HepG2 (cell line): ENCODE measurements around the gene SLC39A8. TPM values are rescaled to one million over a fixed set of nuclear protein-coding genes. Genes with fewer than 3 reads are reported as not detected.

ENCODE experiments used
- ATAC-seq: fragments of 200-7000 bp; cut with Tn5 transposase; 3 replicates; pipeline ENCODE4 v1.9.1; 2020; ENCODE audit warnings: mild to moderate bottlenecking, moderate library complexity
- BruUV-seq: library from RNA; stranded (reverse); fragments of 400-500 nt; replicated peaks from 2 replicates; lab custom pipeline; 2021; lab: Mats Ljungman, UMichigan
- CTCF ChIA-PET: fragments of 300-600 bp; formaldehyde crosslinking; extraction: SDS; loops from one replicate; lab custom pipeline; 2021; ENCODE audit warnings: low total read pairs, inconsistent platforms, low intra/inter-chr PET ratio; lab: Yijun Ruan, JAX
- POLR2A ChIA-PET: fragments of 350-600 bp; sonication (Branson Sonifier 250); formaldehyde crosslinking; loops from one replicate; lab custom pipeline; 2020; ENCODE audit warnings: antibody characterized with exemption, inconsistent platforms; lab: Yijun Ruan, JAX
- DNase-seq: peaks from one replicate; pipeline ENCODE4 v3.0.0-alpha.2; 2015; ENCODE audit warnings: low spot score
- FAIRE-seq: peaks from 3 replicates; lab custom pipeline; 2011; peaks lifted over from hg19 to GRCh38; lab: Jason Lieb, UNC
- H2AFZ ChIP-seq: one replicate; pipeline ENCODE4 v1.6.1; 2011; ENCODE audit warnings: low read length, inconsistent platforms
- H3K27ac ChIP-seq: fragments of 300-600 bp; 3 replicates; pipeline ENCODE4 v1.8.0; 2011; ENCODE audit warnings: mixed run types, mild to moderate bottlenecking, mixed read lengths, low read length, inconsistent platforms; ENCODE audit not compliant: insufficient read depth; ENCODE audit errors: extremely low read length
- H3K27me3 ChIP-seq, 2 experiments: fragments of 200-600 bp in 1 of 2; 2 replicates in 1 of 2; 3 replicates in 1 of 2; pipeline versions ENCODE4 v1.6.0 to v1.8.0; 2011; ENCODE audit warnings: low read length in 2 of 2, mild to moderate bottlenecking in 2 of 2, moderate library complexity in 2 of 2, inconsistent platforms in 1 of 2; ENCODE audit not compliant: insufficient read depth in 2 of 2, control insufficient read depth in 1 of 2
- H3K36me3 ChIP-seq, 2 experiments: fragments of 200-600 bp in 1 of 2; replicated peaks in 1 of 2; 2 replicates in 1 of 2; 3 replicates in 1 of 2; pipeline versions ENCODE4 v1.5.1 to v1.8.0; 2011; ENCODE audit warnings: low read length in 2 of 2, inconsistent platforms in 1 of 2; ENCODE audit not compliant: insufficient read depth in 2 of 2, control insufficient read depth in 1 of 2
- H3K4me1 ChIP-seq: 2 replicates; pipeline ENCODE4 v1.5.1; 2012; ENCODE audit warnings: low read length, inconsistent platforms; ENCODE audit not compliant: insufficient read depth
- H3K4me2 ChIP-seq: 2 replicates; pipeline ENCODE4 v1.6.0; 2011; ENCODE audit warnings: low read depth, low read length, inconsistent platforms
- H3K4me3 ChIP-seq, 3 experiments: fragments of 200-600 bp in 1 of 3; sonication (generic), shearing (Covaris generic) in 1 of 3; replicated peaks in 1 of 3; 2 replicates each; pipeline ENCODE4 v1.5.1; 2011 to 2016; ENCODE audit warnings: low read length in 3 of 3, inconsistent platforms in 2 of 3, low read depth in 2 of 3, mild to moderate bottlenecking in 2 of 3, control low read depth in 1 of 3, mixed read lengths in 1 of 3; ENCODE audit not compliant: insufficient read depth in 1 of 3
- H3K79me2 ChIP-seq: one replicate; pipeline ENCODE4 v1.6.1; 2011; ENCODE audit warnings: low read length, inconsistent platforms; ENCODE audit not compliant: insufficient read depth
- H3K9ac ChIP-seq: 2 replicates; pipeline ENCODE4 v1.6.0; 2011; ENCODE audit warnings: mild to moderate bottlenecking, low read depth, low read length, inconsistent platforms; ENCODE audit not compliant: insufficient read depth
- H3K9me3 ChIP-seq: 2 replicates; pipeline ENCODE4 v1.5.1; 2012; ENCODE audit warnings: mild to moderate bottlenecking, low read length
- H4K20me1 ChIP-seq: 2 replicates; pipeline ENCODE4 v1.6.0; 2011; ENCODE audit warnings: inconsistent platforms, mild to moderate bottlenecking, low read length, moderate library complexity; ENCODE audit not compliant: insufficient read depth
- SAP130 ChIP-seq: IDR thresholded peaks from 2 replicates; pipeline ENCODE4 v1.6.1; 2016; ENCODE audit warnings: low read depth
- ZNF850 ChIP-seq: sonication (generic); formaldehyde crosslinking; conservative IDR thresholded peaks from 2 replicates; pipeline ENCODE4 v1.9.0; 2021; ENCODE audit warnings: mild to moderate bottlenecking, missing genetic modification reagents
- WGBS: methylation state at CpG from one replicate; pipeline ENCODE4 v1.1.6; 2017; ENCODE audit warnings: low lambda C conversion rate; 5-methylcytosine and 5-hydroxymethylcytosine counted together
- in situ Hi-C: cut with HindIII; loops from 2 replicates; pipeline ENCODE4 v1.10.0; 2017; ENCODE audit warnings: low pct_unique_long_range_greater_than_20kb; ENCODE audit not compliant: extremely low pct_ligation_motif_present
- intact Hi-C: fragments of 100-400 bp; cut with micrococcal nuclease; formaldehyde crosslinking; loops from one replicate; pipeline ENCODE4 v1.10.0; 2022; ENCODE audit not compliant: unreplicated experiment
- polyA plus RNA-seq, 8 experiments: library from polyadenylated mRNA; depleted of rRNA in 3 of 8; stranded (reverse) in 7 of 8; unstranded in 1 of 8; fragments of >200 nt; fragmentation: Illumina TruSeq in 4 of 8; extraction: Trizol in 4 of 8; gene quantifications; 2 replicates each; pipeline versions ENCODE4 v1.2.1 to v1.2.3, GENCODE V29; 2011 to 2016; ENCODE audit warnings: low read depth in 4 of 8, missing spikeins in 1 of 8, mixed read lengths in 1 of 8; ENCODE audit not compliant: insufficient read depth in 1 of 8
- total RNA-seq, 5 experiments: library from RNA; depleted of rRNA; stranded (reverse); fragments of >200 nt; fragmentation: Illumina TruSeq; extraction: Trizol; gene quantifications; 2 replicates each; pipeline ENCODE4 v1.2.3, GENCODE V29; 2016; ENCODE audit warnings: low read depth in 1 of 5
- TF ChIP-seq, protein P1 (sequence below): sonication (generic); formaldehyde crosslinking; IDR thresholded peaks from 2 replicates; pipeline ENCODE4 v1.5.1; 2020; ENCODE audit warnings: mild to moderate bottlenecking, missing genetic modification reagents
- TF ChIP-seq, protein P2 (sequence below): sonication (generic); formaldehyde crosslinking; IDR thresholded peaks from 2 replicates; pipeline ENCODE4 v1.5.0; 2020; ENCODE audit warnings: missing genetic modification reagents

The SLC39A8 gene
- total and polyA plus RNA-seq, 2 of the 13 experiments (the other 11 are each of a cell fraction or from before 2014, with no cell fraction given), result 0.22 to 0.38 TPM

- in situ Hi-C loops, result no loop called here
These were observed 6.9 kb downstream of the SLC39A8 start for GRCh38 chr4:102338405-102338804.

GRCh38 chr4:102335616-102336015 is 9.7 kb downstream of the SLC39A8 start:
- no peaks in the 10 kb centered on the region for H3K9me3 ChIP-seq
- H3K36me3 ChIP-seq, result no peaks in the 10 kb centered on the region
- no peak for ATAC-seq
- TF ChIP-seq, protein P1, sequence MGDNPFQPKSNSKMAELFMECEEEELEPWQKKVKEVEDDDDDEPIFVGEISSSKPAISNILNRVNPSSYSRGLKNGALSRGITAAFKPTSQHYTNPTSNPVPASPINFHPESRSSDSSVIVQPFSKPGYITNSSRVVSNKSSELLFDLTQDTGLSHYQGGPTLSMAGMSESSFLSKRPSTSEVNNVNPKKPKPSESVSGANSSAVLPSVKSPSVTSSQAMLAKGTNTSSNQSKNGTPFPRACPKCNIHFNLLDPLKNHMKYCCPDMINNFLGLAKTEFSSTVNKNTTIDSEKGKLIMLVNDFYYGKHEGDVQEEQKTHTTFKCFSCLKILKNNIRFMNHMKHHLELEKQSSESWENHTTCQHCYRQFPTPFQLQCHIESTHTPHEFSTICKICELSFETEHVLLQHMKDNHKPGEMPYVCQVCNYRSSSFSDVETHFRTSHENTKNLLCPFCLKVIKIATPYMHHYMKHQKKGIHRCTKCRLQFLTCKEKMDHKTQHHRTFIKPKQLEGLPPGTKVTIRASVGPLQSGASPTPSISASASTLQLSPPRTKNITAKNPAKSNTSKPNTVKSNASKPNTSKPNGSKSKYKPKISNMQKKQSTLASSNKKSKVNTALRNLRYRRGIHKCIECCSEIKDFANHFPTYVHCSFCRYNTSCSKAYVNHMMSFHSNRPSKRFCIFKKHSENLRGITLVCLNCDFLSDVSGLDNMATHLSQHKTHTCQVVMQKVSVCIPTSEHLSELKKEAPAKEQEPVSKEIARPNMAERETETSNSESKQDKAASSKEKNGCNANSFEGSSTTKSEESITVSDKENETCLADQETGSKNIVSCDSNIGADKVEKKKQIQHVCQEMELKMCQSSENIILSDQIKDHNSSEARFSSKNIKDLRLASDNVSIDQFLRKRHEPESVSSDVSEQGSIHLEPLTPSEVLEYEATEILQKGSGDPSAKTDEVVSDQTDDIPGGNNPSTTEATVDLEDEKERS, result no peak
- TF ChIP-seq, protein P2, sequence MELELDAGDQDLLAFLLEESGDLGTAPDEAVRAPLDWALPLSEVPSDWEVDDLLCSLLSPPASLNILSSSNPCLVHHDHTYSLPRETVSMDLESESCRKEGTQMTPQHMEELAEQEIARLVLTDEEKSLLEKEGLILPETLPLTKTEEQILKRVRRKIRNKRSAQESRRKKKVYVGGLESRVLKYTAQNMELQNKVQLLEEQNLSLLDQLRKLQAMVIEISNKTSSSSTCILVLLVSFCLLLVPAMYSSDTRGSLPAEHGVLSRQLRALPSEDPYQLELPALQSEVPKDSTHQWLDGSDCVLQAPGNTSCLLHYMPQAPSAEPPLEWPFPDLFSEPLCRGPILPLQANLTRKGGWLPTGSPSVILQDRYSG (CRISPR knock-in tag), result no peak
- intact Hi-C loops, result no loop called here
- no peaks in the 10 kb centered on the region for H3K4me1 ChIP-seq
- no peak overlapping the region for H3K27ac ChIP-seq
- H4K20me1 ChIP-seq, result no peaks in the 10 kb centered on the region
- ChIA-PET POLR2A (no interaction called here), CTCF (no interaction called here)
- no TSS peak for BruUV-seq
- no peak for DNase-seq
- WGBS, result 11% methylated on average over 2 of the region's 2 CpGs
- no peaks in the 10 kb centered on the region for H3K27me3 ChIP-seq
- H3K4me2 ChIP-seq, result no peak overlapping the region
- FAIRE-seq, result no peak
- H2AFZ ChIP-seq, result no peak overlapping the region
- in situ Hi-C loops, result no loop called here
- no peak overlapping the region for H3K9ac ChIP-seq
- no peaks in the 10 kb centered on the region for H3K79me2 ChIP-seq
- H3K4me3 ChIP-seq, result no peak overlapping the region

More at GRCh38 chr4:102338405-102338804, 6.9 kb downstream of the SLC39A8 start:
- Histone ChIP-seq H4K20me1 (no peaks in the 10 kb centered on the region), H3K4me2 (no peak overlapping the region), H3K79me2 (no peaks in the 10 kb centered on the region), H3K9me3 (no peaks in the 10 kb centered on the region), H3K36me3 (no peaks in the 10 kb centered on the region), H3K27me3 (peaks cover 0 to 9% of the 10 kb centered on the region in 2 experiments; a peak in 1 of 5 replicates), H3K4me3 (no peak overlapping the region), H3K4me1 (no peaks in the 10 kb centered on the region), H3K9ac (no peak overlapping the region), H3K27ac (no peak overlapping the region), H2AFZ (no peak overlapping the region)
- FAIRE-seq (no peak), DNase-seq (no peak), ATAC-seq (no peak)
- TF ChIP-seq ZNF850 (no peak), SAP130 (CRISPR knock-in tag) (no peak)
- CTCF ChIA-PET, result no interaction called here
- intact Hi-C loops, result no loop called here
- WGBS, result 63% methylated on average over 8 of the region's 8 CpGs
- BruUV-seq, result no TSS peak
- POLR2A ChIA-PET, result no interaction called here
